RWPE1 (cell line): ENCODE measurements around the gene PLD4.
"Not testable (repeated sequence)": the region's sequence is repeated elsewhere in the genome, so short reads cannot be mapped to it uniquely, and the experiment has no call there.

ENCODE experiments used
- CTCF ChIA-PET: fragments of 350-600 bp; sonication (Branson Sonifier 250); formaldehyde crosslinking; extraction: SDS; loops from one replicate; lab custom pipeline; 2021; lab: Yijun Ruan, JAX
- POLR2A ChIA-PET: fragments of 400-600 bp; formaldehyde crosslinking; extraction: SDS; loops from one replicate; lab custom pipeline; 2020; ENCODE audit warnings: antibody characterized with exemption; ENCODE audit not compliant: low non-redundant PET; lab: Yijun Ruan, JAX
- DNase-seq: peaks from one replicate; pipeline ENCODE4 v3.0.0; 2012; ENCODE audit warnings: low spot score
- H3K27ac ChIP-seq: fragments of 450-650 bp; 2 replicates; pipeline ENCODE4 v1.5.1; 2017
- CTCF ChIP-seq: fragments of 450-650 bp; conservative IDR thresholded peaks from 2 replicates; pipeline ENCODE4 v1.5.1; 2017; ENCODE audit warnings: low read depth, mild to moderate bottlenecking

The PLD4 gene

GRCh38 chr14:104917116-104917515 lies 7.6 kb upstream of the PLD4 start:
- POLR2A ChIA-PET = no interaction called here
- no peak for TF ChIP-seq CTCF
- DNase-seq = no peak
- H3K27ac ChIP-seq = no peak overlapping the region
- CTCF ChIA-PET = no interaction called here

- ChIA-PET POLR2A (no interaction called here), CTCF (no interaction called here)
- H3K27ac ChIP-seq = no peak overlapping the region
Observed at GRCh38 chr14:104917993-104918392, 6.7 kb upstream of the PLD4 start.

GRCh38 chr14:104919152-104919992 lies 5.3 kb upstream of the PLD4 start:
- POLR2A ChIA-PET = not testable (repeated sequence)

More at GRCh38 chr14:104917993-104918392, 6.7 kb upstream of the PLD4 start:
- DNase-seq = no peak
- TF ChIP-seq CTCF = no peak

GRCh38 chr14:104919993-104920315 lies 4.7 kb upstream of the PLD4 start:
- no peak for DNase-seq
- no peak overlapping the region for H3K27ac ChIP-seq
- POLR2A ChIA-PET = no interaction called here
- no peak for TF ChIP-seq CTCF
- CTCF ChIA-PET = no interaction called here

More at GRCh38 chr14:104919152-104919992, 5.3 kb upstream of the PLD4 start:
- CTCF ChIA-PET, DNase-seq, H3K27ac ChIP-seq: not testable (repeated sequence)

GRCh38 chr14:104923640-104924420 lies 849 bp upstream of the PLD4 start:
- CTCF ChIA-PET = interaction anchor here (0.5 to 0.6 kb wide), 3 partner anchors 8 to 89 kb away, joined by 3 read pairs; no protein-coding TSS in a partner anchor
- H3K27ac ChIP-seq = no peak overlapping the region
- POLR2A ChIA-PET = no interaction called here
- TF ChIP-seq CTCF = no peak
- no peak for DNase-seq

- no peak overlapping the region for H3K27ac ChIP-seq
- no peak for TF ChIP-seq CTCF
- ChIA-PET POLR2A (no interaction called here), CTCF (no interaction called here)
- DNase-seq = no peak
Observed at GRCh38 chr14:104925214-104925854, 655 bp downstream of the PLD4 start.
